Lung (tissue), 12 donors: Measurements from ENCODE around the gene CASZ1. TPM values are rescaled to one million over a fixed set of nuclear protein-coding genes. Genes with fewer than 3 reads are reported as not detected.

ENCODE experiments used
- ATAC-seq: fragments of 200-7000 bp; cut with Tn5 transposase; one replicate; pipeline ENCODE4 v1.9.1; 2020; ENCODE audit warnings: moderate number of reproducible peaks; ENCODE audit not compliant: insufficient read depth, low FRiP score
- DNase-seq, 3 donors: peaks; one replicate each; pipeline ENCODE4 v3.0.0-alpha.2; 2013 to 2017
- H3K27ac ChIP-seq, 2 donors: one replicate each; pipeline ENCODE4 v1.5.1; 2013; ENCODE audit warnings: mild to moderate bottlenecking in 2 of 2, moderate library complexity in 2 of 2, control low read depth in 1 of 2, inconsistent platforms in 1 of 2, low read depth in 1 of 2, low read length in 1 of 2
- H3K27me3 ChIP-seq, 3 donors: one replicate each; pipeline ENCODE4 v1.5.1; 2013; ENCODE audit warnings: low read length in 2 of 3; ENCODE audit not compliant: control insufficient read depth in 3 of 3, insufficient read depth in 3 of 3
- H3K36me3 ChIP-seq, 4 donors: one replicate each; pipeline ENCODE4 v1.5.1; 2013; ENCODE audit warnings: low read length in 4 of 4, mild to moderate bottlenecking in 1 of 4, moderate library complexity in 1 of 4; ENCODE audit not compliant: control insufficient read depth in 4 of 4, insufficient read depth in 4 of 4
- H3K4me1 ChIP-seq, 5 donors: one replicate each; pipeline ENCODE4 v1.5.1; 2013; ENCODE audit warnings: low read length in 5 of 5, mild to moderate bottlenecking in 2 of 5, moderate library complexity in 1 of 5; ENCODE audit not compliant: control insufficient read depth in 5 of 5, insufficient read depth in 5 of 5
- H3K4me3 ChIP-seq: one replicate; pipeline ENCODE4 v1.5.1; 2013; ENCODE audit warnings: mild to moderate bottlenecking, control low read depth, moderate library complexity
- H3K9ac ChIP-seq, 2 donors: one replicate each; pipeline ENCODE4 v1.5.1; 2013; ENCODE audit warnings: low read length in 2 of 2, control low read depth in 1 of 2; ENCODE audit not compliant: insufficient read depth in 1 of 2
- H3K9me3 ChIP-seq, 4 donors: one replicate each; pipeline ENCODE4 v1.5.1; 2013; ENCODE audit warnings: low read length in 3 of 4, mild to moderate bottlenecking in 1 of 4, moderate library complexity in 1 of 4; ENCODE audit not compliant: control insufficient read depth in 4 of 4, insufficient read depth in 3 of 4
- WGBS, 2 donors: extraction: QIAGEN DNeasy Blood & Tissue Kit; methylation state at CpG; one replicate each; pipeline ENCODE4 v1.1.7; 2013; 5-methylcytosine and 5-hydroxymethylcytosine counted together
- polyA plus RNA-seq, 2 donors: library from polyadenylated mRNA; stranded (reverse); fragments of 200-250 nt; gene quantifications; one replicate each; pipeline ENCODE4 v1.2.1, GENCODE V29; 2013
- total RNA-seq, 2 donors: library from RNA; depleted of rRNA in 1 of 2; stranded (reverse); fragments of >200 nt in 1 of 2; gene quantifications; one replicate each; pipeline ENCODE4 v1.2.1, GENCODE V29; 2014 to 2021
- TF ChIP-seq, protein P1 (sequence below): IDR thresholded peaks from 2 replicates; pipeline ENCODE4 v1.5.1; 2012; ENCODE audit warnings: mild to moderate bottlenecking; ENCODE audit errors: control extremely low read depth, extremely low read depth
- donor health status: control.
- donor health status: control.
- donor health status: Bipolar disorder and iron deficiency.
- donor health status: healthy.
- donor health status: DM: yes; HTN: yes; CAD: no.

The CASZ1 gene
- total and polyA plus RNA-seq, 4 donors: 10.3 to 69.9 (median 40.5) TPM

DNA sequence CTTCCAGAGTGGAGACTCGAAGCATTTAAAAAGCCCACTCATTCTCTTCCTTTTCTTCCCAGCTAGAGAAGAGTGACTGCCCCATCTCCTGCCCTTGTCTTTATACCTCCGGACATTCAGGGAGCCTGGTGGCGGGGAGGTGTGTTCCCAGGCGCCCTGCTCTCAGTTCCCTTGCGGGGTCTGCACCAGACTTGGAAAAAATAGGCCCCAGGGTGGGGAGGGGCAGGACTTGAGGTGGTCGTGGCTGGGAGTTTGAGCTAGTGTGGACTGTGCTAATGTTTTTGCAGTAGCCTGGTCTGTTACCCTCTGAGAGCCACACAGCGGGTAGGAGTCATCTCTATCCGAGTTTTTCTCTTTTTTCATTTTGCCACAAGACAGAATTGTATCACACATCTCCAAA lies 182.6 kb downstream of the CASZ1 start:
- no peak for DNase-seq
- Histone ChIP-seq H3K4me3 (no peak overlapping the region), H3K27ac (no peak overlapping the region), H3K9me3 (no peaks in the 10 kb centered on the region), H3K36me3 (peaks cover 0 to 5% (median 1%) of the 10 kb centered on the region in 4 donors), H3K9ac (no peak overlapping the region), H3K27me3 (no peaks in the 10 kb centered on the region), H3K4me1 (no peaks in the 10 kb centered on the region)
- no peak for ATAC-seq
- WGBS, 2 donors: 94 to 98% methylated on average over 8 of the region's 8 CpGs
- TF ChIP-seq, protein P1, sequence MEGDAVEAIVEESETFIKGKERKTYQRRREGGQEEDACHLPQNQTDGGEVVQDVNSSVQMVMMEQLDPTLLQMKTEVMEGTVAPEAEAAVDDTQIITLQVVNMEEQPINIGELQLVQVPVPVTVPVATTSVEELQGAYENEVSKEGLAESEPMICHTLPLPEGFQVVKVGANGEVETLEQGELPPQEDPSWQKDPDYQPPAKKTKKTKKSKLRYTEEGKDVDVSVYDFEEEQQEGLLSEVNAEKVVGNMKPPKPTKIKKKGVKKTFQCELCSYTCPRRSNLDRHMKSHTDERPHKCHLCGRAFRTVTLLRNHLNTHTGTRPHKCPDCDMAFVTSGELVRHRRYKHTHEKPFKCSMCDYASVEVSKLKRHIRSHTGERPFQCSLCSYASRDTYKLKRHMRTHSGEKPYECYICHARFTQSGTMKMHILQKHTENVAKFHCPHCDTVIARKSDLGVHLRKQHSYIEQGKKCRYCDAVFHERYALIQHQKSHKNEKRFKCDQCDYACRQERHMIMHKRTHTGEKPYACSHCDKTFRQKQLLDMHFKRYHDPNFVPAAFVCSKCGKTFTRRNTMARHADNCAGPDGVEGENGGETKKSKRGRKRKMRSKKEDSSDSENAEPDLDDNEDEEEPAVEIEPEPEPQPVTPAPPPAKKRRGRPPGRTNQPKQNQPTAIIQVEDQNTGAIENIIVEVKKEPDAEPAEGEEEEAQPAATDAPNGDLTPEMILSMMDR: no peak

DNA sequence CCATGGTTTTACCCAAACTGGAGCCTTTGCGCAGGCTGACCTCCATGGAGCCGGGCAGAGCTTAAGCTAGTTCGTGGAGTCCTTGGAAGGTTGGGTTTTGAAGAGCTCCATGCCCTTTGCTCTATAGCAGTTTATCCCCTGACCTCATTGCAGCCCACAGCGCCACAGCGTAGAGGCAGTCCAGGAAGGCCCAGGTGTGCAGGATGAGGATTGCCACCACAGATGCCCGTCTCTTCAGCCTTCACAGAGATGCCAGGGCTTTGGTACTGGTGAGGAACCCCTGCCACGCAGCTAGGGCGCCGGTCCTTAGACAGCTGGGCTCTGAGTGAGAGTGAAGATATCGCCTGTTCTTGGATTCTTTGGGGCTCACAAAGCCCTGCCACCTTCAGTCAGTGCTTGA lies 183.1 kb downstream of the CASZ1 start:
- no peak overlapping the region for H3K27ac ChIP-seq
- no peak overlapping the region for H3K9ac ChIP-seq
- no peak overlapping the region for H3K4me3 ChIP-seq
- DNase-seq (no peak), ATAC-seq (no peak)
- WGBS, 2 donors: 95 to 99% methylated on average over 10 of the region's 10 CpGs
- peaks cover 0 to 5% (median 0%) of the 10 kb centered on the region in 4 donors for H3K36me3 ChIP-seq
- H3K9me3 ChIP-seq: no peaks in the 10 kb centered on the region
- no peaks in the 10 kb centered on the region for H3K27me3 ChIP-seq
- no peaks in the 10 kb centered on the region for H3K4me1 ChIP-seq
- TF ChIP-seq, protein P1: no peak

DNA sequence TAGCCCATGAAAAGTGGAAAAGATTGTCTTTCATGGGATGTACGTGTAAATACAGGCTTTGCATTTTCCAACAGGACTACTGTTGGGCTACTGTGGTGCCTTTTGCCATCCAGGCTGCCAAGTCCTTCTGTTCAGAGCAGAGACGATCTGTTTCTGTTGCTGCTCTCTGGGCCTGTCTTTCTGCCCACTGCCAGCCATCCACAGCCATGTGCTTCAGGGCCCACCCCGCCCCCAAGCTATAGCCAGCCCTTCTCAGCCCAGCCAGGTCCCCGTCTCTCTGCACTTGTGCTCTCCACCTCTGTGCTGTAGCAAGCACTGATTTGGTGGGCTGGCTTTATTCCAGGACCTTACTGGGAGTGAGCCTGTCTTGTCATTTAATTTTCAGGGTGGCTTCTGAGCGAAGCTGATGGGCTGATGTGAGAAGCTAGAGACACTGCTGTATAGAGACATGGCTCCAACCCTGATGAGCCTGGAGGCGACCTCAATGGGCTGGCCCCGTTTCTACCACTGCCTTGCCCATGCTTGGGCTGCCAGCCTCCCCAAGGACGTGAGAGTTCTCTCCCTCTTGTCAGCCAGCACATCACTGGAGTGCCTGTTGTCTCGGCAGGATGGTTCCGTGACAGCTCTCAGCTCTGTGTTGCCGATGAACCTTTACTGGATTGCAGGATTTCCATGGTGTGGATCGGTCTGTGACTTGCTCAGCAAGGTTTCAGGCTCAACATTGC lies 183.8 kb downstream of the CASZ1 start:
- Histone ChIP-seq H3K27ac (no peak overlapping the region), H3K27me3 (no peaks in the 10 kb centered on the region), H3K9ac (no peak overlapping the region), H3K4me3 (no peak overlapping the region), H3K36me3 (peaks cover 0 to 5% (median 0%) of the 10 kb centered on the region in 4 donors), H3K9me3 (no peaks in the 10 kb centered on the region), H3K4me1 (no peaks in the 10 kb centered on the region)
- ATAC-seq: no peak
- no peak for DNase-seq
- 91 to 95% methylated on average over 12 of the region's 12 CpGs for WGBS, 2 donors
- TF ChIP-seq, protein P1: no peak
